ENCODE data around the gene NFIX.

- TF ChIP-seq CTCF (IDR thresholded peaks at IDR 0.05) = no peak
- TF ChIP-seq POLR2A (IDR thresholded peaks at IDR 0.05) = no peak
- TF ChIP-seq POLR2AphosphoS5 (IDR thresholded peaks at IDR 0.05) = no peak
- no peak for TF ChIP-seq EP300 (IDR thresholded peaks at IDR 0.05)
These were observed 104.8 kb downstream of the NFIX start for GRCh38 chr19:13100031-13100588.

Data from sigmoid colon (tissue), 4 donors.